Measurements from ENCODE around the gene IL21R. TPM values are rescaled to one million over a fixed set of nuclear protein-coding genes. Genes with fewer than 3 reads are reported as not detected.
"Not testable (repeated sequence)": the region's sequence is repeated elsewhere in the genome, so short reads cannot be mapped to it uniquely, and the experiment has no call there.

IL21R gene
- total and polyA plus RNA-seq, 3 donors from 2014 or later: 0.31 to 2.3 (median 0.87) TPM

DNA sequence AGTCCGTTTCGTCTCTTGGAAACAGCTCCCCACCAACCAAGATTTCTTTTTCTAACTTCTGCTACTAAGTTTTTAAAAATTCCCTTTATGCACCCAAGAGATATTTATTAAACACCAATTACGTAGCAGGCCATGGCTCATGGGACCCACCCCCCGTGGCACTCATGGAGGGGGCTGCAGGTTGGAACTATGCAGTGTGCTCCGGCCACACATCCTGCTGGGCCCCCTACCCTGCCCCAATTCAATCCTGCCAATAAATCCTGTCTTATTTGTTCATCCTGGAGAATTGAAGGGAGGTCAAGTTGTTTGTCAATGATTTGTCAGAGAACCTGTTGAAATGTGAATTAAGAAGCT, 48.2 kb downstream of the IL21R start:
- Histone ChIP-seq H3K27me3 (no peaks in the 10 kb centered on the region), H3K27ac (no peak overlapping the region), H3K4me3 (no peak overlapping the region), H3K9me3 (no peaks in the 10 kb centered on the region), H3K4me1 (no peaks in the 10 kb centered on the region), H3K36me3 (ENCODE audit: low read depth, missing control alignments) (no peaks in the 10 kb centered on the region)
- WGBS, 2 donors: 28 to 53% methylated on average over 5 of the region's 5 CpGs
- intact Hi-C loops (cut with DNase I; ENCODE audit: low total_unique reads): loop anchor here (10.0 kb wide), 1 partner anchor 275 kb away; no protein-coding TSS in a partner anchor
- TF ChIP-seq CTCF (IDR thresholded peaks at IDR 0.05) (no peak), POLR2A (IDR thresholded peaks at IDR 0.05) (no peak)
- DNase-seq: no peak

GRCh38 chr16:27452569-27453493, 50.9 kb downstream of the IL21R start:
- Histone ChIP-seq H3K36me3 (ENCODE audit: low read depth, missing control alignments) (no peaks in the 10 kb centered on the region), H3K4me1 (no peaks in the 10 kb centered on the region), H3K27ac (no peak overlapping the region), H3K4me3 (no peak overlapping the region), H3K27me3 (no peaks in the 10 kb centered on the region), H3K9me3 (no peaks in the 10 kb centered on the region)
- TF ChIP-seq POLR2A (IDR thresholded peaks at IDR 0.05): no peak
- TF ChIP-seq CTCF (IDR thresholded peaks at IDR 0.05): no peak
- no peak for DNase-seq
- intact Hi-C loops (cut with DNase I; ENCODE audit: low total_unique reads): loop anchor here (10.0 kb wide), 1 partner anchor 278 kb away; no protein-coding TSS in a partner anchor
- 85 to 86% methylated on average over 16 of the region's 16 CpGs for WGBS, 2 donors

DNA sequence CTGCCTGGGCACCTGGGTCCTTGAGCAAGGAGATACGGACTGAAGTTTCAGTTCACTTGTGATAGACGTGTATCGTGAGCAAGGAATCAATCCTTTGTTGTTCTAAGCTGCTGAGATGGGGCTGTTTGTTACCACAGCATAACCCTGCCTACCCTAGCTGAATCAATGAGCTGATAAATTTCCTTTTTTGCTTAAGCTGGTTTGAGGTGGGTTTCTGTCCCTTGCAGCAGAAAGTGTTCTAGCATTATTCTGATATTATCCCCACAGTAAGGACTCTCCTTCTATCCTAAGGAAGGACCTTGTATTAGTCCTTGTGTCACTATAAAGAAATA, 51.5 kb downstream of the IL21R start:
- H3K4me1 ChIP-seq: no peaks in the 10 kb centered on the region
- no peaks in the 10 kb centered on the region for H3K36me3 ChIP-seq (ENCODE audit: low read depth, missing control alignments)
- H3K4me3 ChIP-seq: no peak overlapping the region
- H3K27me3 ChIP-seq: no peaks in the 10 kb centered on the region
- intact Hi-C loops (cut with DNase I; ENCODE audit: low total_unique reads): loop anchor here (10.0 kb wide), 1 partner anchor 279 kb away; no protein-coding TSS in a partner anchor
- 94 to 95% methylated on average over 3 of the region's 3 CpGs for WGBS, 2 donors
- no peaks in the 10 kb centered on the region for H3K9me3 ChIP-seq
- H3K27ac ChIP-seq: no peak overlapping the region
- DNase-seq: no peak
- no peak for TF ChIP-seq CTCF (IDR thresholded peaks at IDR 0.05)
- TF ChIP-seq POLR2A (IDR thresholded peaks at IDR 0.05): no peak

GRCh38 chr16:27455700-27456099, 53.7 kb downstream of the IL21R start:
- no peak overlapping the region for H3K4me3 ChIP-seq
- H3K27ac ChIP-seq: no peak overlapping the region
- WGBS, 2 donors: 54 to 60% methylated on average over 11 to 12 of the region's 12 CpGs
- no peak for DNase-seq
- no peaks in the 10 kb centered on the region for H3K9me3 ChIP-seq
- TF ChIP-seq POLR2A (IDR thresholded peaks at IDR 0.05): no peak
- no peak for TF ChIP-seq CTCF (IDR thresholded peaks at IDR 0.05)
- intact Hi-C loops (cut with DNase I; ENCODE audit: low total_unique reads): loop anchor here (10.0 kb wide), 1 partner anchor 281 kb away; no protein-coding TSS in a partner anchor
- H3K27me3 ChIP-seq: no peaks in the 10 kb centered on the region
- H3K4me1 ChIP-seq: peaks cover 11% of the 10 kb centered on the region
- no peaks in the 10 kb centered on the region for H3K36me3 ChIP-seq (ENCODE audit: low read depth, missing control alignments)

DNA sequence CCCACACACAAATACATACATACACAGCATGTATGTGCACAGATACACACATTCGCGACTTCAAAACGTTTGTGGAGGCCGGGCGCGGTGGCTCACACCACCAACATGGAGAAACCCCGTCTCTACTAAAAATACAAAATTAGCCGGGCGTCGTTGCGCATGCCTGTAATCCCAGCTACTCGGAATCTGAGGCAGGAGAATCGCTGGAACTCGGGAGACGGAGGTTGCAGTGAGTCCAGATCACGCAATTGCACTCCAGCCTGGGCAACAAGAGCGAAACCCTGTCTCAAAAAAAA, 55.6 kb downstream of the IL21R start:
- not testable (repeated sequence) for H3K9me3 ChIP-seq; DNase-seq; H3K27ac ChIP-seq; H3K27me3 ChIP-seq; H3K4me3 ChIP-seq; H3K36me3 ChIP-seq (ENCODE audit: low read depth, missing control alignments)
- WGBS, 2 donors: 83 to 87% methylated on average over 17 of the region's 17 CpGs
- intact Hi-C loops (cut with DNase I; ENCODE audit: low total_unique reads): loop anchor here (10.0 kb wide), 1 partner anchor 283 kb away; no protein-coding TSS in a partner anchor
- H3K4me1 ChIP-seq: peaks cover 19% of the 10 kb centered on the region
